HG02840 (cell line): ENCODE data around the gene CRELD2.
A peak's percentile ranks its signal among the peaks of the same experiment; 100 is the strongest.

Source experiments
- ATAC-seq: cut with Tn5 transposase; IDR thresholded peaks from one replicate; pipeline ENCODE4 v1.9.1; 2021; ENCODE audit warnings: mild to moderate bottlenecking, moderate library complexity, moderate number of reproducible peaks; ENCODE audit not compliant: unreplicated experiment, low FRiP score

CRELD2 gene

GRCh38 chr22:49953680-49954344, 35.4 kb downstream of the CRELD2 start:
- ATAC-seq, result no peak

GRCh38 chr22:49954354-49954753, 35.9 kb downstream of the CRELD2 start:
- no peak for ATAC-seq

- no peak for ATAC-seq
These were observed 36.7 kb downstream of the CRELD2 start for GRCh38 chr22:49954991-49955580.

GRCh38 chr22:49955581-49956417, 37.4 kb downstream of the CRELD2 start:
- no peak for ATAC-seq

GRCh38 chr22:49956418-49956770, 38.0 kb downstream of the CRELD2 start:
- no peak for ATAC-seq

- no peak for ATAC-seq
These were observed 38.7 kb downstream of the CRELD2 start for GRCh38 chr22:49956914-49957825.

GRCh38 chr22:49957826-49958365, 39.5 kb downstream of the CRELD2 start:
- no peak for ATAC-seq

- no peak for ATAC-seq
These were observed 40.0 kb downstream of the CRELD2 start for GRCh38 chr22:49958366-49958921.

GRCh38 chr22:49958931-49959781, 40.7 kb downstream of the CRELD2 start:
- no peak for ATAC-seq

- no peak for ATAC-seq
These were observed 41.3 kb downstream of the CRELD2 start for GRCh38 chr22:49959782-49960158.

- ATAC-seq, result peak; percentile 57
These were observed 41.9 kb downstream of the CRELD2 start, which contains the start of gene PIM3 for GRCh38 chr22:49960159-49961004. Gene PIM3, plus strand, starts transcription at chr22:49960772. Its CDS starts 176 bp downstream, at chr22:49960948.

- no peak for ATAC-seq
These were observed 42.7 kb downstream of the CRELD2 start for GRCh38 chr22:49961005-49961600.

- ATAC-seq, result no peak
These were observed 43.2 kb downstream of the CRELD2 start for GRCh38 chr22:49961601-49962011.

- ATAC-seq, result no peak
These were observed 43.7 kb downstream of the CRELD2 start for GRCh38 chr22:49962012-49962750.

- no peak for ATAC-seq
These were observed 44.6 kb downstream of the CRELD2 start for GRCh38 chr22:49962751-49963646.

GRCh38 chr22:49963647-49964026, 45.2 kb downstream of the CRELD2 start:
- no peak for ATAC-seq
